ENCODE data around the gene ANAPC5.
"Not testable (repeated sequence)": the region's sequence is repeated elsewhere in the genome, so short reads cannot be mapped to it uniquely, and the experiment has no call there.

ANAPC5 gene

DNA sequence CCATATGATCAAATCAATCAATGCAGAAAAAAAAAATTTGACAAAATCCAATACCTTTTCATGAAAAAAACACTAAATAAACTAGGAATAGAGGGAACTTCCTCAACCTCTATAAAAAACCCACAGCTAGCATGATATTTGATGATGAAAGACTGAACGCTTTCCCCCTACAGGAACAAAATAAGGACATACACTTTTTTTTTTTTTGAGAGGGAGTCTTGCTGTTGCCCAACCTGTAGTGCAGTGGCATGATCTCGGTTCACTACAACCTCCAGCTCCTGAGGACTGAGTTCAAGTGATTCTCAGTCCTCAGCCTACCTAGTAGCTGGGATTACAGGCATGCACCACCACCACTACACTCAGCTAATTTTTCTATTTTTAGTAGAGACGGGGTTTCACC, 37.8 kb downstream of the ANAPC5 start:
- DNase-seq, result no peak

DNA sequence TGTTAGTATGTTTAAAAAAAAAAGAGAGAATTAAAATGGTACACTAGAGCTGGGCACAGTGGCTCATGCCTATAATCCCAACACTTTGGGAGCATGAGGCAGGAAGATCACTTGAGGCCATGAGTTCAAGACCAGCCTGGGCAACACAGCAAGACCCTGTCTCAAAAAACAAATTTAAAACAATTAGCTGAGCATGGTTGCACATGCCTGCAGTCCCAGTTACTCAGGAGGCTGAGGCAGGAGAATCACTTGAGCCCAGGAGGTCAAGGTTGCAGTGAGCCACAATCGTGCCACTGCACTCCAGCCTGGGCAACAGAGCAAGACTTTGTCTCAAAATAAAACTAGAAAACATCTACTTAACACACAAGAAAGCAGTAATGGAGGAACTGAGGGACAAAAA, 42.0 kb downstream of the ANAPC5 start:
- DNase-seq, result not testable (repeated sequence)

DNA sequence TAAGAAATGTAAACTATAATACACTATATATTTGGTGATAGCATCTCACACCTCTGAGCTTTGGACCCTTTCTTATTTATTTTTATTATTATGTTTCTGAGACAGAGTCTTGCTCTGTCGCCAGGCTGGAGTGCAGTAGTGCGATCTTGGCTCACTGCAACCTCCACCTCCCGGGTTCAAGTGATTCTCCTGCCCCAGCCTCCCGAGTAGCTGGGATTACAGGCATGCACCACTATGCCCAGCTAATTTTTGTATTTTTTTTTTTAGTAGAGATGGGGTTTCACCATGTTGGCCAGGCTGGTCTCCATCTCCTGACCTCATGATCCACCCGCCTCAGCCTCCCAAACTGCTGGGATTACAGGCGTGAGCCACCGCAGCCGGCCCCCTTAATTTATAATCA, 44.8 kb downstream of the ANAPC5 start:
- not testable (repeated sequence) for DNase-seq

DNA sequence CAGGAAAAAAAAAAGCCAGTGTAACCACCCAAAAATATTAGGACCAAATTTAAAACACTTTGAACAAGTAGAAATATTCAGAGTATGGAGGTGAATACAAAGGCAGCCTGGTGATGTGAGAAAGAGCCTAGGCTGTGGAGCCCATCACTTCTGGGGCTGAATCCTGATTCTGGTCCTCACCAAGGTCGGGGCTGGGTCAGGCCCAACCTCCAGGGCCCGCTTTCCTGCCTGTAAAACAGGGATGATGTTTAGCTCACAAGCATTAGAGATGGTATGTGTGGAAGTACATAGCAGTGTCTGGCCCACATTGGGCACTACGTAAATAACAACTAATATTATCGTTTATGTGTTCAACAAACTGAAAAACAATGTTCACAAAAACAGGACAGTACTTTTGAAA, 47.9 kb downstream of the ANAPC5 start:
- DNase-seq, result no peak

DNA sequence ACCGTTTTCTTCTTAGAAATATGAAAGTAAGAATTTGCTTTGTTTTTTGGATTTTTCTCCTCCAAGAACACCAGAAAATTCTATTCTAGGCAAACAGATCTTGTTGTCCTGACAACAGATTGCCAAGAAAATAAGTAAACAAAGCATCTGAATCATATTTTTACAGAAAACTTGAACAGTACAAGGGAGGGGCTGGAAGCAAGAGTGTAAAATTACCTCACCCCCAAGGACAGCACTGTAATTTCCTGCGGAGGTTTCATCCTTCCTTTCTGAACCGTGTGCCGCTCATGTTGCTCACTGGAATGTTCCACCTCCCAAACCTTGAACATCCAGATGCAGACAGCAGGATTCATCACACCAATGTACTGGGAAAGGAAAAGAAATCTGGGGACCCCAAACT, 50.3 kb downstream of the ANAPC5 start:
- no peak for DNase-seq

DNA sequence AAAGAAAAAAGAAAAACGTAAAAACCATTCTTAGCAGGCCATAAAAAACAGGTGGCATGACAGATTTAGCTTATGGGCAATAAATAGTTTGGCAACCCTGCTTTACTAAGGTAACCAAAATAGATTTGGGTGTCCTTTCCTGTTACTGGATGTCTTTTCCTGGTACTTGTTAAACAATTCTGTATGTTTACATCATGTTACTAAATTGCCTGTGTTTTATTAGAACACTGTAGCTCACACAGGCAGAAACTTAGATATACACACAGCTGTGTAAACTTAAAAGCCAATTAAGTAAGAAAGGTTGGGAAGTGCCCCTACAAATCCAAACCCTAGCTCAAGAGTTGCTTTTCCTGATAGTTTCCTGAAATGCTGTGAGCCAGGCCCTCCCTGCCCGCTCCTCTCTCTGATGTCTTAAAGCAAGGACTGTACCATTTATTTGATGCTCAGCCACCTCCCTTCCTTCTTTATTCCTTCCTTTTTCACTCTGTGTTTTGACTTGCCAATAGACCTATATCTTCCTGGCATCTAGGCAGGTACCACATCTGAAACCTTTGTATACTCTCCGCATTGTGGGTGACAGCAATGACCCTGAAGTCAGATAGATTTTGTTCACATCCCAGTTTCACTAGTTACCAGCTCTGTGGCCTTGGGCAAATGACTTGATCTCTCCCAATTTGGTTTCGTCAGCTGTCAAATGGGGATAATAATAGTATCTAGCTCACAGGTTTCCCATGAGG, 52.0 kb downstream of the ANAPC5 start:
- no peak for DNase-seq

DNA sequence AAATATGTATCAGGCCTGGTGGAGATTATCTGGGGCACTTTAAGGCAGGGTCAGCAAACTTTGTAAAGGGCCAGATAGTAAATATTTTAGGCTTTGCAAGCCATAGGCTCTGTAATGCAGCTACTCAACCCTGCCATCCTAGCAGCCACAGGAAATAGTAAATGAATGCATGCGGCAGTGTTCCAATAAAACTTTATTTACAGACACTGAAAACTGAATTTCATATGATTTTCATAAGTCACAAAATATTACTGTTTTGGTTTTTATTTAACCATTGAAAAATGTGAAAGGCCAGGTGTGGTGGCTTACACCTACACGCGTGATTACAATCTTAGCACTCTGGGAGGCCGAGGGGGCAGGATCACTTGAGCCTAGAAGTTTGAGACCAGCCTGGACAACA, 52.5 kb downstream of the ANAPC5 start:
- DNase-seq, result no peak

DNA sequence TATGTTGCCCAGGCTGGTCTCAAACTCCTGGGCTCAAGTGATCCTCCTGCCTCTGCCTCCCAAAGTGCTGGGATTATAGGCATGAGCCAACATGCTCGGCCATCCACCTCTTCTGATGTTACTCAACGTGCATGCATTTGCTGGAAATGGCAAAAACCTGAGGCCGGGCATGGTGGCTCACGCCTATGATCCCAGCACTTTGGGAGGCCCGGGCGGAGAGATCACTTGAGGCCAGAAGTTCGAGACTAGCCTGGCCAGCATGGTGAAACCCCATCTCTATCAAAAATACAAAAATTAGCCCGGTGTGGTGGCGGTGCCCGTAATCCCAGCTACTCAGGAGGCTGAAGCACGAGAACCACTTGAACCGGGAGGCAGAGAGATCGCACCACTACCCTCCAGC, 53.8 kb downstream of the ANAPC5 start:
- not testable (repeated sequence) for DNase-seq

DNA sequence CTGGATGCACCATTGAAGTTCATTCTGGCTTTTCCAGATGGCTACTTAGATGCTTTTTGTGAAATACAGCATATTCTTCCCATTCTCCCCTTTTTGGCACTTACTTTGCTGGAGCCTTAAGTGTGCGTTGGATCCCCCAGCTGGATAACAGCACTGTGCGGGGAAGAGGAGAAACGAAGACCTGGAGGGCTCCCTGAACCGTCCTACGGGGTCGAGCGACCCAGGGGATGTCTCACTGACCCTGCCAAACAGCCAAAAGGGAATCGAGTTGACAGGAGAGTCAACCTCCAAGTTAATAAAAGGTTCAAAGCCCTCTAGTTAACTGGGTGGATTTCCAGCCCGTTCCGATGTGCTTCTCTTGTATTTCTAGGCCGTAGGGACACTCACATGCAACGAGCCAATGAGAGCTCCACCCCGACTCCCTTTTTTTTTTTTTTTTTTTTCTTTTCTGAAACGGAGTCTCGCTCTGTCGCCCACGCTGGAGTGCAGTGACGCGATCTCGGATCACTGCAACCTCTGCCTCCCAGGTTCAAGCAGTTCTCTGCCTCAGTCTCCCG, 54.7 kb downstream of the ANAPC5 start:
- peak in 12 of 56 donors; percentile 9 to 53 (median 39) for DNase-seq

DNA sequence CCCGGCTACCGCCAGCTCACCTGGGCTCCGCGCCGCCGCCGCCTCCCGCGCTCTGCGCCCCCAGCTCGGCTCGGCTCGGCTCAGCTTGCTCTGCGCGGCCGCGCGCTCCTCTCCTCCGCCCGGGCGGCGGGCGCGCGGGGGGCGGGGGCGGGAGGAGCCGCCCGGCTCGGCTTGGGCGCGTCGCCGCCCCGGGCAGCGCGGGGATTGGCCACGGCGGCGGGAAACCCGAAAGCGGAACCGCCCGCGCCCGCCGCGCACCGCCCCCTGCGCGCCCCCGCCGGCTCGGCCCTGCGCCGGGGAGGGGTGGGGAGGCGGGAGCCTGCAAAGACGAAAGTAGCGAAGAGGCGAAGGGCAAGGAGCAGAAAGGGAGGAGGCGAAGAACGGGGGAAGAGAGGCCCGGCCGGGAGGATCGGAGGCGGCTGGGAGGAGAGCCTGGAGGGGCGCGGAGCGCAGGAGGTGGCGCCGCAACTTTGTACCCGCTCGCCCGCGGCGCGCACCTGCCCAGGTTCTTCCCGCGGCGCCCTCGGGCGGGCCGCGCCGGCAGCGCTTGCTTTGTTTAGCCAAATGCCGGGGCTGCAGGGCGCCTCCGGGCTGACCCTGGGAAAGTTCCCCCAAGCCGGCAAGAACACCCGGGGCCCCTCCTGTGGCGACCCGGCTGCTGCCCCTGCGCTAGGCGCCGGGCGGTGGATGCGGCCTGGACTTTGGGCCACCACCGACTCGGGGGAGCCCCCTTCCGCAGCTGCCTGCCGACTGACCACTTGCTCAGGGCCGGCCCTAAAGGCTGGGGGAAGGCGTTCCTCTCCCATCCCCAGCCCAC, 55.4 kb downstream of the ANAPC5 start, which contains the start of gene CAMKK2:
CAMKK2 (minus strand) TSS at position 92 of the 817 bp plus-strand sequence. CDS start 22,183 bp downstream, outside the sequence.
- DNase-seq, result peak in 54 of 56 donors; percentile 33 to 90 (median 71)

DNA sequence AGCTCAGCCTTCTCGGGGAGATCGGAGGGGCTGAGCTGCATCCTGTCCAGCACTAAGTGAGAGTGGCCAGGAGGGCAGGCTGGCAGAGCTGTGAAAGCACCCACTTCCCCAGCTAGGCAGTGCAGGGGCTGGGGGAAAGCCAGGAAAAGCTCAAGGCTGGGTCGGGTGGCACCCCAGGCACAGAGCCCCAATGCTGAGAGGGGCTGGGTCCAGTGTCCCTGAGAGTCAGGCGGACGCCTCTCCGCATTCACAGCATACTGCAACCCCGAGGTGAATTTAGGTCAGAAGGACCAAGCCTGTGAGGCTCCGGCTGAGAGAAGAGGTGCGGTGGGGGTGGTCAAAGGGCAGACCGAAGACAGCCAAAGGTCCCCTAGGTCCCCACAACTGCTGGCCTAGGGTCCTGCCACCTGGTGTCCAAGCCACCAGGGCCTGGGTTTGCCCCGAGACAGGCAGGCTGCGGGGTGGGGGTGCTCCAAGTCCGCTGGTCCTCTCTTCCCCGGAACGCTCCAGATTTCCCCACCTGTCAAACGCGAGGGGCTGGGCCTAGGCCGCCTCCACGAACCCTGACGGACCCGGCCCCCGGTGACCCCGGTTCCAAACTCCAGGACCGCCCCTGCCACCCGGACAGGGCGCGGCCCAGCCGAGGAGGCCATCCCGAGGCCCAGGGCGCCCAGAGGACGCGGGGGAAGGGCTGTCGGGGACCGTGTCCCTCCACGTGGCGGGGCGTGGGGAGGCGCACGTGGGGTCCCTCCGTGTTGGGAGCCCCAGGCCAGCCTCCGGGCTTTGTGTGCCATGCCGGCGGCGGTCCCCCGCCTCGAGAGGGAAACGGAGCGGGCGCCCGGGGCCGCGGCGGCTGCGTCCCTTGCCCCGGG, 56.2 kb downstream of the ANAPC5 start:
- DNase-seq, result peak in 18 of 56 donors; percentile 15 to 62 (median 44)

DNA sequence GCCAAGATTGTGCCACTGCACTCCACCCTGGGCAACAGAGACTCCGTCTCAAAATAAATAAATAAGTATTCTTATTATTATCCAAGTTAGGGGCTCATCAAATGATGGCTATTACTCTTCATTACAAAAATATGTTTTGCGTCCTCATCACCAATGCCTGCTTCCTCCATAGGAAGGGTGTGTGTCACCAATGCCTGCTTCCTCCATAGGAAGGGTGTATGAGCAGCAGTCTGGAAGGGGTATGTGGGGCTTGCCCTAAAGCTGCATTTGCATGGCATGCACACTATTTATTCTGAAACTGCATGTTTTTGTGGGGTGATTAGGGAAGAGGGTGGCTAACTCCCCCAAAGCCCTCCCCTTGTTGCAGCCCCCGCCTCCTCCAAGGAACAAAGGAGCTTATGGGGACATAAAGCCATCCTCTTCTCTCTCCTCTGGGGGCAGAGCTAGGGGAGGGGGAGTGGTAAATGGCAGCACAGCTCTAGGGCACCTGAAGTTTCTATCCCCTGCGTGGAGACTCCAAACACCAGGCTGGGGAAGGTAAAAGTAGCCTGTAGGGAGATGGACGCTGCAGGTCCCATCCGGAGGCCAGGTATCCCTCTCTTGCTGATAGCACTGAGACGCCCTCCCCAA, 57.0 kb downstream of the ANAPC5 start:
- DNase-seq, result peak in 2 of 56 donors; percentile 20 to 28

DNA sequence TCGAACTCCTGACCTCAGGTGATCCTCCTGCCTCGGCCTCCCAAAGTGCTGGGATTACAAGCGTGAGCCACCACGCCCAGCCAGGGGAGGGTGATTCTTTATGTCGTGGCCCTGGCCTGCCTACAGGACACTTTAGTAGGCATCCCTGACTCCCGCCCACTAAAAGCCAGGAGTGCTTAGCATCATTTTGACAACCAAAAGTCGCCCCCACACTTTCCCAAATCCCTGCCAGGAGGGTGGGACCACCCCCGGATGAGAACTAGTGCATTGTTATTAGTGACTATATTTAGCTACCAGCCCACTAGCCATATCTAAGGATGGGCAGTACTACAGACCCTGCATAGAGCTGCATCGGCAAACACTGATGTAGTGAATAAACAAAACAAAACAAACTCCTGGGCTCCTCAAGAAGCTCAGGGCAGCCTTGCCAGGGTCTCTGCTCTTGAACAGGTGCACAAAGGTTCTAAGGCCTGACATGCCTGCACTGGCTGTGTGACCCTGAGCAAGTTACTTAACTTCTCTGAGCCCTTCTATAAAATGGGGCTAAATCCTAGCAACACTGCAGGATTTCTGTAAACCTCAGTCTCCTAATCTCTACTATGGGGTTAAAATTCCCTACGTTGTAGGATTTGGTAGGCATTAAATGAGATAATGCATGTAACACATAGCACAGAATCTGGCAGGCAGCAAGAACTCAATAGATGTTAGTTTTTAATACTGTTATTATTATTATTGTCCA, 57.9 kb downstream of the ANAPC5 start:
- peak in 4 of 56 donors; percentile 7 to 39 (median 10) for DNase-seq

DNA sequence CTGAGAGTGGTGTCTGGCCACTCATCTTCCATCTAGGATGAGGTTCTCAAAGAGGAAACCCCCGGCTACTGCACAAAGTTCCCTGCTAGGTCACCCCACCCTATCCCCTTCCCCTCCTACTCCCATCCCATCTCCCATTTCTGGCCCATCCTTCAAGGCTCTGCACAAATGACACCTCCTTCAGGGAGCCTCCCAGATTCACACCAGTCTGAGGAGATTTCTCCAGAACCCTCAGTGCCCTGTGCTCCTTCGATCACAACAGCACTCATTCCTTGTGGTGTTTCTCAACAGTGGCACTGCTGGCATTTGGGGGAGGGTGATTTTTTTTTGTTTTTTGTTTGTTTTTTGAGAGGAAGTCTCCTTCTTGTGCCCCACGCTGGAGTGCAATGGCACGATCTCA, 58.6 kb downstream of the ANAPC5 start:
- no peak for DNase-seq

DNA sequence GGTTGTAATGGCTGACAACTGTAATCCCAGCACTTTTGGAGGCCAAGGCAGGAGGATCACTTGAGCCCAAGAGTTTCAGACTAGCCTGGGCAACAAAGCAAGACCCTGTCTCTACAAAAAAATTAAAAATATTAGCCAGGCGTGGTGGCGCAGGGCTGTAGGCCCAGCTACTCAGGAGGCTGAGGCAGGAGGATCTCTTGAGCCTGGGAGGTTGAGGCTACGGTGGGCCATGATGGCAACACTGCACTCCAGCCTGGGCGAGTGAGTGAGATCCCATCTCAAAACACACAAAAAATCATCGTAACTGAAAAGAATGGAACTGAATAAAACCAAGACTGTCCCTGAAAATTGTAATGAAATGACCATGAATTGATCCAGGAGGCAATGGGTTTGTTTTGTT, 61.8 kb downstream of the ANAPC5 start:
- DNase-seq, result no peak

DNA sequence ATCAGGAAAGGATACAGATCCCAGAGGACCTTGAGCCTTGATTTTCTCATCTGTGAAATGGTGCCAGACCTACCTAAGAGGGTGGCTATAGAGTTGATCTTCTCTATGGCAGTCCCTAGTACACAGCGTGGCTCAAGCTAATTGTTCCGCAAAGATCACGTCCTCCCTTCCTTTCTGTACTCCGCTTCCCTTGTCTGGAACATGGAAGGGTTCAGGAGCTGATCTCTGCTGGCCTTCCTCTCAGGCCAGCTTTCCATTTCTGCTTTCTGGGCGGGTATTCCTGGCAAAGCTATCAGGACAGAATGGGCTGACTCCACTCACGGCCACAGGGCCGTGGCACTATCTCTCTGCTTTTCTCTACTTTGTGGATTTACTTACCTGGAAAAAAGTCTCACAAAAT, 62.2 kb downstream of the ANAPC5 start:
- no peak for DNase-seq

DNA sequence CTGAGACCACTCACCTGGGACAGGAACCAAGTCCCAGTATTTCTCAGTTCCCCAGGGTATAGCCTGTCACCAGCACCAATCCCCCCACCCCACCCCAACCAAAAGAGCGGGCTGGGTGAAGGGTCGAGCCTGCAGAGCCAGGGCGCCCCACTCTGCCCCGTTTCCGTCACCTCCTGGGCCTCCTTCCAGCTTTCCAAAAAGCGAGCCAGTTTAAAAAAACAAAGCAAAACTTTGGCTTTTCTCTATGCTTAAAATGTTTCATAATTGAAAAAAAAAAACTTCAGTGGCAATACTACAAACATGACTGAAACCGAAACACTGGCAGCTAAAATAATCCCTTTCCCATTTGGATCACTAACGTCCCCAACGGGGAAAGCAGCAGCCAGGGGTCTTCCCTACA, 63.2 kb downstream of the ANAPC5 start:
- DNase-seq, result no peak

DNA sequence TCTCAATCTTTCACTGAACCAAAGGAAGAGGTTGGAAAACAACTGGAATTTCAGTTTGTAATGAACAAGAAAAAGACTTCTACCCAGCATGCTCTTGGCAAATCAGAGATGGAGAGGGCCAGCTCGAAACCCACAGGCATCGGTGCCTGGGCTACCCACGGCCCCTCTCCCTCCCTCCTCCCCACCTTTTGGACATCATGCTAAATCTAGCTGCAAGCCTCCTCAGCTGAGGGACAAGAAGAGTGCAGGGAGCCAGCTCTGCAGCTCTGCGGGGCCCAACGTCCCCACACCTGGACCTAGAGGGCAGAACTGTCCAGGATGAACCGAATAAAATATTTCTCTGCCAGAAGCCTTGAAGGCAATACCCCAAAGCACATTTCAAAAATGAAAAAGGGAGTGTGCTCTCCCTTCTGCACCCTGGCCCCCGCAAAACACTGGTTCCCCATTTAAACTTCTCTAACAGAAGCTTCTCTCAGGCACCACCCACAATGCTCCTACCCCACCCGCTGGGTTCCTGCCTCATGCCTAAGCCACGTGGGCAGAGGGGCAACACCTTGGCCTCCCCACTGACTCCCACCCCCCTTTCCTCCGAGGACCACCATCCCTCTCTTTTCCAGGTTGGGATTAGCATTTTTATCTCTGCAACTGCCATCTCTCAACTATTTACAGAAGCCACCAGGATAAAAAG, 63.9 kb downstream of the ANAPC5 start:
- DNase-seq, result peak in 17 of 56 donors; percentile 3 to 52 (median 24)

DNA sequence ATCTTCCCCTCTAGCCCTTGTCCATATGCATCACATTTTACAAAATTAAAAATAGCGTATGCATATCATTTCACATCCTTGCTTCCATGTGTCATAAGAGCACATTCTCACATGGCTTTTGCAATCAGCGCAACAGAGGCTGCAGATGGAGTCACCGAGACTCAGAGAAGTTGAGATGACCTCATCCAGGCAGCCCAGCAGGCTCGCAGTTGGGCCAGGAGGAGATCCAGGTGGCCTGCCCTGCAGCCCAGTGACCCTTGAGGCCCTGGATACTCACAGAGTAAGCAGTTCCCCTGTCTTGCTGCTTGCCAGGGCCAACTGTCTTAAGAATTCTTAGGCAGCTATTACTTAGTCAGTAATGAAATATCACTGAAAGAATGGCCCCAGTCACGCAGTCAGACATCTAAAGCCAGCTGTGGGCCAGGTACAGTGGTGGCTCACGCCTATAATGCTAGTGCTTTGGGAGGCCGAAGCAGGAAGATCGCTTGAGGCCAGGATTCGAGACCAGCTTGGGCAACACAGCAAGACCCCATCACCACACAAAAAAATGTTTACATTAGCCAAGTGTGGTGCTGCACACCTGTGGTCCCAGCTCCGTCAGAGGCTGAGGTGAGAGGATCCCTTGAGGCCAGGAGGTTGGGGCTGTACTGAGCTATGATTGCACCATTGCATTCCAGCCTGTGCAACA, 64.8 kb downstream of the ANAPC5 start:
- DNase-seq, result peak in 1 of 56 donors; percentile 1
